Immature natural killer cell (primary cell): ENCODE results near the gene PBXIP1. TPM values are rescaled to one million over a fixed set of nuclear protein-coding genes. Genes with fewer than 3 reads are reported as not detected.
"Not testable (repeated sequence)": the region's sequence is repeated elsewhere in the genome, so short reads cannot be mapped to it uniquely, and the experiment has no call there.

Experiments
- DNase-seq, 3 donors: peaks; one replicate each; pipeline ENCODE4 v3.0.0; 2022; ENCODE audit warnings: mixed read lengths in 1 of 3
- H3K27ac Mint-ChIP-seq, 6 donors: one replicate each; pipeline ENCODE4 v1.8.0; 2020; ENCODE audit warnings: mixed read lengths in 6 of 6, mild to moderate bottlenecking in 5 of 6, inconsistent platforms in 4 of 6, moderate library complexity in 3 of 6
- H3K27me3 Mint-ChIP-seq, 3 donors: one replicate each; pipeline ENCODE4 v1.8.0; 2020 to 2021; ENCODE audit warnings: low read depth in 3 of 3, mild to moderate bottlenecking in 3 of 3, mixed read lengths in 3 of 3, moderate library complexity in 3 of 3, inconsistent platforms in 1 of 3
- H3K36me3 Mint-ChIP-seq, 3 donors: one replicate each; pipeline ENCODE4 v1.8.0; 2020; ENCODE audit warnings: mixed read lengths in 3 of 3, inconsistent platforms in 2 of 3, mild to moderate bottlenecking in 2 of 3
- H3K4me1 Mint-ChIP-seq, 2 donors: one replicate each; pipeline ENCODE4 v1.8.0; 2020; ENCODE audit warnings: inconsistent platforms in 2 of 2, mild to moderate bottlenecking in 2 of 2, mixed read lengths in 2 of 2, moderate library complexity in 1 of 2
- H3K4me3 Mint-ChIP-seq, 5 donors: one replicate each; pipeline ENCODE4 v1.8.0; 2020; ENCODE audit warnings: mild to moderate bottlenecking in 5 of 5, mixed read lengths in 5 of 5, inconsistent platforms in 3 of 5, moderate library complexity in 3 of 5
- H3K9me3 Mint-ChIP-seq, 6 donors: one replicate each; pipeline ENCODE4 v1.8.0; 2020; ENCODE audit warnings: mild to moderate bottlenecking in 6 of 6, mixed read lengths in 6 of 6, inconsistent platforms in 4 of 6, moderate library complexity in 3 of 6
- polyA plus RNA-seq, 3 donors: library from polyadenylated mRNA; unstranded; fragments of 300-500 nt; fragmentation: Illumina TruSeq; gene quantifications; one replicate each; pipeline ENCODE4 v1.2.3, GENCODE V29; 2021

The PBXIP1 gene
- polyA plus RNA-seq, 3 donors from 2014 or later: 45.1 to 117 (median 94.6) TPM

GRCh38 chr1:154912755-154913154 lies 43.1 kb downstream of the PBXIP1 start:
- no peak overlapping the region for H3K4me3 Mint-ChIP-seq
- peaks cover 0 to 15% (median 10%) of the 10 kb centered on the region in 3 donors for H3K36me3 Mint-ChIP-seq
- no peak for DNase-seq
- no peaks in the 10 kb centered on the region for H3K9me3 Mint-ChIP-seq
- H3K27ac Mint-ChIP-seq: no peak overlapping the region
- no peaks in the 10 kb centered on the region for H3K4me1 Mint-ChIP-seq
- peaks cover 0 to 3% (median 0%) of the 10 kb centered on the region in 3 donors for H3K27me3 Mint-ChIP-seq

GRCh38 chr1:154911691-154912550 lies 44.0 kb downstream of the PBXIP1 start:
- Mint-ChIP-seq H3K4me3 (no peak overlapping the region), H3K36me3 (peaks cover 0 to 13% (median 9%) of the 10 kb centered on the region in 3 donors), H3K9me3 (no peaks in the 10 kb centered on the region), H3K27ac (no peak overlapping the region), H3K4me1 (no peaks in the 10 kb centered on the region), H3K27me3 (peaks cover 0 to 3% (median 0%) of the 10 kb centered on the region in 3 donors)
- no peak for DNase-seq

- Mint-ChIP-seq H3K36me3 (peaks cover 0 to 9% (median 0%) of the 10 kb centered on the region in 3 donors), H3K4me3 (no peak overlapping the region), H3K27me3 (peaks cover 0 to 3% (median 1%) of the 10 kb centered on the region in 3 donors), H3K9me3 (no peaks in the 10 kb centered on the region), H3K27ac (no peak overlapping the region), H3K4me1 (no peaks in the 10 kb centered on the region)
- no peak for DNase-seq
These were observed 45.0 kb downstream of the PBXIP1 start for GRCh38 chr1:154910851-154911250.

- Mint-ChIP-seq H3K4me1 (no peaks in the 10 kb centered on the region), H3K4me3 (no peak overlapping the region), H3K36me3 (peaks cover 0 to 5% (median 0%) of the 10 kb centered on the region in 3 donors), H3K9me3 (no peaks in the 10 kb centered on the region), H3K27me3 (peaks cover 0 to 3% (median 2%) of the 10 kb centered on the region in 3 donors), H3K27ac (no peak overlapping the region)
- no peak for DNase-seq
These were observed 47.0 kb downstream of the PBXIP1 start for GRCh38 chr1:154908937-154909336.

- not testable (repeated sequence) for H3K27me3 Mint-ChIP-seq, H3K9me3 Mint-ChIP-seq, H3K4me3 Mint-ChIP-seq, H3K36me3 Mint-ChIP-seq, H3K4me1 Mint-ChIP-seq, H3K27ac Mint-ChIP-seq, DNase-seq
These were observed 47.8 kb downstream of the PBXIP1 start for GRCh38 chr1:154908129-154908528.

- Mint-ChIP-seq H3K4me1 (no peaks in the 10 kb centered on the region), H3K27ac (no peak overlapping the region), H3K36me3 (peaks cover 0 to 5% (median 0%) of the 10 kb centered on the region in 3 donors), H3K27me3 (peaks cover 0 to 4% (median 3%) of the 10 kb centered on the region in 3 donors), H3K9me3 (no peaks in the 10 kb centered on the region), H3K4me3 (no peak overlapping the region)
- peak in 1 of 3 donors; percentile 2 for DNase-seq
These were observed 49.2 kb downstream of the PBXIP1 start for GRCh38 chr1:154906621-154907081.

- Mint-ChIP-seq H3K36me3 (peaks cover 0 to 4% (median 0%) of the 10 kb centered on the region in 3 donors), H3K4me1 (no peaks in the 10 kb centered on the region)
These were observed 52.8 kb downstream of the PBXIP1 start for GRCh38 chr1:154902938-154903566.

GRCh38 chr1:154901591-154901990 lies 54.3 kb downstream of the PBXIP1 start:
- no peaks in the 10 kb centered on the region for H3K4me1 Mint-ChIP-seq
- no peak overlapping the region for H3K27ac Mint-ChIP-seq
- no peaks in the 10 kb centered on the region for H3K9me3 Mint-ChIP-seq
- no peak overlapping the region for H3K4me3 Mint-ChIP-seq
- H3K27me3 Mint-ChIP-seq: peaks cover 0 to 3% (median 0%) of the 10 kb centered on the region in 3 donors
- no peaks in the 10 kb centered on the region for H3K36me3 Mint-ChIP-seq
- no peak for DNase-seq

More at GRCh38 chr1:154902938-154903566, 52.8 kb downstream of the PBXIP1 start:
- H3K27me3 Mint-ChIP-seq: peaks cover 0 to 4% (median 0%) of the 10 kb centered on the region in 3 donors
- no peak overlapping the region for H3K27ac Mint-ChIP-seq
- no peak for DNase-seq
- H3K9me3 Mint-ChIP-seq: no peaks in the 10 kb centered on the region
- H3K4me3 Mint-ChIP-seq: no peak overlapping the region

GRCh38 chr1:154899041-154899440 lies 56.9 kb downstream of the PBXIP1 start:
- no peak for DNase-seq
- Mint-ChIP-seq H3K9me3 (no peaks in the 10 kb centered on the region), H3K4me1 (no peaks in the 10 kb centered on the region), H3K36me3 (no peaks in the 10 kb centered on the region), H3K27me3 (peaks cover 0 to 4% (median 0%) of the 10 kb centered on the region in 3 donors), H3K4me3 (no peak overlapping the region), H3K27ac (no peak overlapping the region)

- Mint-ChIP-seq H3K27ac (no peak overlapping the region), H3K36me3 (no peaks in the 10 kb centered on the region), H3K4me1 (no peaks in the 10 kb centered on the region), H3K9me3 (no peaks in the 10 kb centered on the region), H3K4me3 (no peak overlapping the region), H3K27me3 (peaks cover 0 to 1% (median 0%) of the 10 kb centered on the region in 3 donors)
- no peak for DNase-seq
These were observed 59.1 kb downstream of the PBXIP1 start for GRCh38 chr1:154896771-154897286.

- no peaks in the 10 kb centered on the region for H3K4me1 Mint-ChIP-seq
- peaks cover 0 to 4% (median 0%) of the 10 kb centered on the region in 3 donors for H3K27me3 Mint-ChIP-seq
- no peak overlapping the region for H3K4me3 Mint-ChIP-seq
- no peaks in the 10 kb centered on the region for H3K9me3 Mint-ChIP-seq
- H3K36me3 Mint-ChIP-seq: no peaks in the 10 kb centered on the region
- no peak overlapping the region for H3K27ac Mint-ChIP-seq
- no peak for DNase-seq
These were observed 60.1 kb downstream of the PBXIP1 start for GRCh38 chr1:154895798-154896197.
